HepG2 (cell line): ENCODE data around the gene NADK2. TPM values are rescaled to one million over a fixed set of nuclear protein-coding genes. Genes with fewer than 3 reads are reported as not detected.

Source experiments
- ATAC-seq: fragments of 200-7000 bp; cut with Tn5 transposase; 3 replicates; pipeline ENCODE4 v1.9.1; 2020; ENCODE audit warnings: mild to moderate bottlenecking, moderate library complexity
- BruUV-seq: library from RNA; stranded (reverse); fragments of 400-500 nt; replicated peaks from 2 replicates; lab custom pipeline; 2021; lab: Mats Ljungman, UMichigan
- CTCF ChIA-PET: fragments of 300-600 bp; formaldehyde crosslinking; extraction: SDS; loops from one replicate; lab custom pipeline; 2021; ENCODE audit warnings: low total read pairs, inconsistent platforms, low intra/inter-chr PET ratio; lab: Yijun Ruan, JAX
- POLR2A ChIA-PET: fragments of 350-600 bp; sonication (Branson Sonifier 250); formaldehyde crosslinking; loops from one replicate; lab custom pipeline; 2020; ENCODE audit warnings: antibody characterized with exemption, inconsistent platforms; lab: Yijun Ruan, JAX
- DNase-seq: peaks from one replicate; pipeline ENCODE4 v3.0.0-alpha.2; 2015; ENCODE audit warnings: low spot score
- FAIRE-seq: peaks from 3 replicates; lab custom pipeline; 2011; peaks lifted over from hg19 to GRCh38; lab: Jason Lieb, UNC
- H2AFZ ChIP-seq: one replicate; pipeline ENCODE4 v1.6.1; 2011; ENCODE audit warnings: low read length, inconsistent platforms
- H3K27ac ChIP-seq: fragments of 300-600 bp; 3 replicates; pipeline ENCODE4 v1.8.0; 2011; ENCODE audit warnings: mixed run types, mild to moderate bottlenecking, mixed read lengths, low read length, inconsistent platforms; ENCODE audit not compliant: insufficient read depth; ENCODE audit errors: extremely low read length
- H3K27me3 ChIP-seq, 2 experiments: fragments of 200-600 bp in 1 of 2; 2 replicates in 1 of 2; 3 replicates in 1 of 2; pipeline versions ENCODE4 v1.6.0 to v1.8.0; 2011; ENCODE audit warnings: low read length in 2 of 2, mild to moderate bottlenecking in 2 of 2, moderate library complexity in 2 of 2, inconsistent platforms in 1 of 2; ENCODE audit not compliant: insufficient read depth in 2 of 2, control insufficient read depth in 1 of 2
- H3K36me3 ChIP-seq, 2 experiments: fragments of 200-600 bp in 1 of 2; replicated peaks in 1 of 2; 2 replicates in 1 of 2; 3 replicates in 1 of 2; pipeline versions ENCODE4 v1.5.1 to v1.8.0; 2011; ENCODE audit warnings: low read length in 2 of 2, inconsistent platforms in 1 of 2; ENCODE audit not compliant: insufficient read depth in 2 of 2, control insufficient read depth in 1 of 2
- H3K4me1 ChIP-seq: 2 replicates; pipeline ENCODE4 v1.5.1; 2012; ENCODE audit warnings: low read length, inconsistent platforms; ENCODE audit not compliant: insufficient read depth
- H3K4me2 ChIP-seq: 2 replicates; pipeline ENCODE4 v1.6.0; 2011; ENCODE audit warnings: low read depth, low read length, inconsistent platforms
- H3K4me3 ChIP-seq, 3 experiments: fragments of 200-600 bp in 1 of 3; sonication (generic), shearing (Covaris generic) in 1 of 3; replicated peaks in 1 of 3; 2 replicates each; pipeline ENCODE4 v1.5.1; 2011 to 2016; ENCODE audit warnings: low read length in 3 of 3, inconsistent platforms in 2 of 3, low read depth in 2 of 3, mild to moderate bottlenecking in 2 of 3, control low read depth in 1 of 3, mixed read lengths in 1 of 3; ENCODE audit not compliant: insufficient read depth in 1 of 3
- H3K79me2 ChIP-seq: one replicate; pipeline ENCODE4 v1.6.1; 2011; ENCODE audit warnings: low read length, inconsistent platforms; ENCODE audit not compliant: insufficient read depth
- H3K9ac ChIP-seq: 2 replicates; pipeline ENCODE4 v1.6.0; 2011; ENCODE audit warnings: mild to moderate bottlenecking, low read depth, low read length, inconsistent platforms; ENCODE audit not compliant: insufficient read depth
- H3K9me3 ChIP-seq: 2 replicates; pipeline ENCODE4 v1.5.1; 2012; ENCODE audit warnings: mild to moderate bottlenecking, low read length
- H4K20me1 ChIP-seq: 2 replicates; pipeline ENCODE4 v1.6.0; 2011; ENCODE audit warnings: inconsistent platforms, mild to moderate bottlenecking, low read length, moderate library complexity; ENCODE audit not compliant: insufficient read depth
- CHD2 ChIP-seq: IDR thresholded peaks from 2 replicates; pipeline ENCODE4 v1.6.1; 2011; ENCODE audit warnings: low read depth, low read length, improper control_type of control experiment
- EEA1 ChIP-seq: sonication (generic); formaldehyde crosslinking; IDR thresholded peaks from 2 replicates; pipeline ENCODE4 v1.5.1; 2020; ENCODE audit warnings: mild to moderate bottlenecking, missing genetic modification reagents, borderline replicate concordance
- NR2F1 ChIP-seq, 2 experiments: fragments of 450-650 bp in 1 of 2; formaldehyde crosslinking in 1 of 2; IDR thresholded peaks; 2 replicates each; pipeline versions ENCODE4 v1.5.0 to v1.6.1; 2016 to 2020; ENCODE audit warnings: mild to moderate bottlenecking in 1 of 2, missing compliant biosample characterization in 1 of 2, missing genetic modification reagents in 1 of 2, moderate library complexity in 1 of 2
- SIX4 ChIP-seq: sonication (generic); formaldehyde crosslinking; IDR thresholded peaks from 2 replicates; pipeline ENCODE4 v1.4.0; 2020; ENCODE audit warnings: missing genetic modification reagents
- SMAD9 ChIP-seq: sonication (generic); formaldehyde crosslinking; IDR thresholded peaks from 2 replicates; pipeline ENCODE4 v1.5.1; 2020; ENCODE audit warnings: mild to moderate bottlenecking, missing genetic modification reagents
- SMC3 ChIP-seq: IDR thresholded peaks from 2 replicates; pipeline ENCODE4 v1.6.1; 2011; ENCODE audit warnings: low read length, improper control_type of control experiment
- SNAPC2 ChIP-seq: sonication (generic); formaldehyde crosslinking; IDR thresholded peaks from 2 replicates; pipeline ENCODE4 v1.8.1; 2022; ENCODE audit warnings: mild to moderate bottlenecking, missing genetic modification reagents
- STAG1 ChIP-seq: sonication (generic); formaldehyde crosslinking; IDR thresholded peaks from 2 replicates; pipeline ENCODE4 v1.4.0; 2020; ENCODE audit warnings: missing genetic modification reagents
- XRCC5 ChIP-seq: fragments of 200-400 bp; formaldehyde crosslinking; optimal IDR thresholded peaks from 2 replicates; pipeline ENCODE3; 2017; ENCODE audit warnings: mild to moderate bottlenecking, low read length
- ZFP36L1 ChIP-seq: sonication (generic); formaldehyde crosslinking; IDR thresholded peaks from 2 replicates; pipeline ENCODE4 v1.8.0; 2022; ENCODE audit warnings: mild to moderate bottlenecking, missing genetic modification reagents, moderate library complexity
- ZNF7 ChIP-seq: IDR thresholded peaks from 2 replicates; pipeline ENCODE4 v1.6.1; 2016; ENCODE audit warnings: missing biosample characterization, missing genetic modification reagents
- ZSCAN12 ChIP-seq: sonication (generic); formaldehyde crosslinking; IDR thresholded peaks from 2 replicates; pipeline ENCODE4 v1.9.0; 2021; ENCODE audit warnings: mild to moderate bottlenecking, missing genetic modification reagents
- ZSCAN20 ChIP-seq: sonication (generic); formaldehyde crosslinking; IDR thresholded peaks from 2 replicates; pipeline ENCODE4 v1.4.0; 2020; ENCODE audit warnings: missing genetic modification reagents, mild to moderate bottlenecking, borderline replicate concordance
- WGBS: methylation state at CpG from one replicate; pipeline ENCODE4 v1.1.6; 2017; ENCODE audit warnings: low lambda C conversion rate; 5-methylcytosine and 5-hydroxymethylcytosine counted together
- in situ Hi-C: cut with HindIII; loops from 2 replicates; pipeline ENCODE4 v1.10.0; 2017; ENCODE audit warnings: low pct_unique_long_range_greater_than_20kb; ENCODE audit not compliant: extremely low pct_ligation_motif_present
- intact Hi-C: fragments of 100-400 bp; cut with micrococcal nuclease; formaldehyde crosslinking; loops from one replicate; pipeline ENCODE4 v1.10.0; 2022; ENCODE audit not compliant: unreplicated experiment
- polyA plus RNA-seq, 8 experiments: library from polyadenylated mRNA; depleted of rRNA in 3 of 8; stranded (reverse) in 7 of 8; unstranded in 1 of 8; fragments of >200 nt; fragmentation: Illumina TruSeq in 4 of 8; extraction: Trizol in 4 of 8; gene quantifications; 2 replicates each; pipeline versions ENCODE4 v1.2.1 to v1.2.3, GENCODE V29; 2011 to 2016; ENCODE audit warnings: low read depth in 4 of 8, missing spikeins in 1 of 8, mixed read lengths in 1 of 8; ENCODE audit not compliant: insufficient read depth in 1 of 8
- total RNA-seq, 5 experiments: library from RNA; depleted of rRNA; stranded (reverse); fragments of >200 nt; fragmentation: Illumina TruSeq; extraction: Trizol; gene quantifications; 2 replicates each; pipeline ENCODE4 v1.2.3, GENCODE V29; 2016; ENCODE audit warnings: low read depth in 1 of 5
- TF ChIP-seq, protein P1 (sequence below): sonication (generic); formaldehyde crosslinking; IDR thresholded peaks from 2 replicates; pipeline ENCODE4 v1.9.0; 2022; ENCODE audit warnings: low read depth, missing genetic modification reagents
- TF ChIP-seq, protein P2 (sequence below): sonication (generic); formaldehyde crosslinking; IDR thresholded peaks from 2 replicates; pipeline ENCODE4 v1.5.0; 2020; ENCODE audit warnings: mild to moderate bottlenecking, missing genetic modification reagents, moderate library complexity
- TF ChIP-seq, protein P3 (sequence below): fragments of 450-650 bp; IDR thresholded peaks from 2 replicates; pipeline ENCODE4 v1.6.1; 2017
- TF ChIP-seq, protein P4 (sequence below): sonication (generic); formaldehyde crosslinking; IDR thresholded peaks from 2 replicates; pipeline ENCODE4 v1.4.0; 2020; ENCODE audit warnings: missing genetic modification reagents, borderline replicate concordance

The NADK2 gene
- total and polyA plus RNA-seq, 2 of the 13 experiments (the other 11 are each of a cell fraction or from before 2014, with no cell fraction given) = 13.9 to 71.4 TPM

DNA sequence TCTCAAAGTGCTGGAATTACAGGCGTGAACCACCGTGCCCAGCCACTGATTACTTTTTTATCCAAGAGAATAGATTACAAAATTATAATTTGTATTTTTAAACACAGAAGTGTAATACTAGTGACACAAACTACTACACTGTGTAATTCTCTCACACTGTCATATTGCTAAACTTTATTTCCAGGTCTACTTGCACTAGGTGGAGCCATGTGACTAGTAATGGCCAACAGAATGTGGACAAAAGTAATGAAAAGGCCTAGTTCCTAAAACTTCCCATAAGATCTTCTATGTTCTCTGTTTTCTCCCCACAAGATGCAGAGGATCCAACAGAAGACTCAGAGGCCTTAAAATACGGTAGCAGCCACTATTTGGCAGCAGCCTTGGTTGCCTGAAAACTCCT is 27.3 kb downstream of the NADK2 start:
- no peak overlapping the region for H3K4me2 ChIP-seq
- FAIRE-seq (no peak), DNase-seq (peak; percentile 19), ATAC-seq (no peak)
- no peaks in the 10 kb centered on the region for H3K79me2 ChIP-seq
- no peak overlapping the region for H2AFZ ChIP-seq
- H3K36me3 ChIP-seq = peaks cover 6 to 55% of the 10 kb centered on the region in 2 experiments; a peak in 4 of 5 replicates
- no peak overlapping the region for H3K9ac ChIP-seq
- no peaks in the 10 kb centered on the region; the same call in 1 of the 2 replicates for H4K20me1 ChIP-seq
- H3K4me1 ChIP-seq = no peaks in the 10 kb centered on the region
- no peaks in the 10 kb centered on the region for H3K9me3 ChIP-seq
- intact Hi-C loops = loop anchor here (1.0 to 2.0 kb wide), 2 partner anchors 50 to 293 kb away; no protein-coding TSS in a partner anchor
- no peak overlapping the region for H3K4me3 ChIP-seq
- in situ Hi-C loops = no loop called here
- H3K27me3 ChIP-seq = no peaks in the 10 kb centered on the region
- no TSS peak for BruUV-seq
- H3K27ac ChIP-seq = no peak overlapping the region
- ChIA-PET CTCF (interaction anchor here (1.3 to 2.6 kb wide), 2 partner anchors 90 to 293 kb away, joined by 6 to 7 read pairs; no protein-coding TSS in a partner anchor), POLR2A (no interaction called here)
- WGBS = 100% methylated on average over 3 of the region's 3 CpGs
- TF ChIP-seq CHD2 (no peak), STAG1 (CRISPR knock-in tag) (peak; percentile 66), ZSCAN20 (CRISPR knock-in tag) (no peak), SMC3 (peak; percentile 8; the same call in 1 of the 2 replicates), SMAD9 (CRISPR knock-in tag) (no peak), SNAPC2 (no peak), NR2F1 (CRISPR knock-in tag; IDR thresholded peaks at IDR 0.05) (no peak), ZNF7 (no peak), SIX4 (no peak), ZFP36L1 (no peak), XRCC5 (no peak), EEA1 (CRISPR knock-in tag) (no peak), ZSCAN12 (CRISPR knock-in tag) (no peak)
- TF ChIP-seq, protein P1, sequence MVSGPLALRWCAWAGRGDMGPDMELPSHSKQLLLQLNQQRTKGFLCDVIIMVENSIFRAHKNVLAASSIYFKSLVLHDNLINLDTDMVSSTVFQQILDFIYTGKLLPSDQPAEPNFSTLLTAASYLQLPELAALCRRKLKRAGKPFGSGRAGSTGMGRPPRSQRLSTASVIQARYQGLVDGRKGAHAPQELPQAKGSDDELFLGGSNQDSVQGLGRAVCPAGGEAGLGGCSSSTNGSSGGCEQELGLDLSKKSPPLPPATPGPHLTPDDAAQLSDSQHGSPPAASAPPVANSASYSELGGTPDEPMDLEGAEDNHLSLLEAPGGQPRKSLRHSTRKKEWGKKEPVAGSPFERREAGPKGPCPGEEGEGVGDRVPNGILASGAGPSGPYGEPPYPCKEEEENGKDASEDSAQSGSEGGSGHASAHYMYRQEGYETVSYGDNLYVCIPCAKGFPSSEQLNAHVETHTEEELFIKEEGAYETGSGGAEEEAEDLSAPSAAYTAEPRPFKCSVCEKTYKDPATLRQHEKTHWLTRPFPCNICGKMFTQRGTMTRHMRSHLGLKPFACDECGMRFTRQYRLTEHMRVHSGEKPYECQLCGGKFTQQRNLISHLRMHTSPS (CRISPR knock-in tag) = no peak
- TF ChIP-seq, protein P2, sequence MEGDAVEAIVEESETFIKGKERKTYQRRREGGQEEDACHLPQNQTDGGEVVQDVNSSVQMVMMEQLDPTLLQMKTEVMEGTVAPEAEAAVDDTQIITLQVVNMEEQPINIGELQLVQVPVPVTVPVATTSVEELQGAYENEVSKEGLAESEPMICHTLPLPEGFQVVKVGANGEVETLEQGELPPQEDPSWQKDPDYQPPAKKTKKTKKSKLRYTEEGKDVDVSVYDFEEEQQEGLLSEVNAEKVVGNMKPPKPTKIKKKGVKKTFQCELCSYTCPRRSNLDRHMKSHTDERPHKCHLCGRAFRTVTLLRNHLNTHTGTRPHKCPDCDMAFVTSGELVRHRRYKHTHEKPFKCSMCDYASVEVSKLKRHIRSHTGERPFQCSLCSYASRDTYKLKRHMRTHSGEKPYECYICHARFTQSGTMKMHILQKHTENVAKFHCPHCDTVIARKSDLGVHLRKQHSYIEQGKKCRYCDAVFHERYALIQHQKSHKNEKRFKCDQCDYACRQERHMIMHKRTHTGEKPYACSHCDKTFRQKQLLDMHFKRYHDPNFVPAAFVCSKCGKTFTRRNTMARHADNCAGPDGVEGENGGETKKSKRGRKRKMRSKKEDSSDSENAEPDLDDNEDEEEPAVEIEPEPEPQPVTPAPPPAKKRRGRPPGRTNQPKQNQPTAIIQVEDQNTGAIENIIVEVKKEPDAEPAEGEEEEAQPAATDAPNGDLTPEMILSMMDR (CRISPR knock-in tag) = peak; percentile 39
- TF ChIP-seq, protein P3, sequence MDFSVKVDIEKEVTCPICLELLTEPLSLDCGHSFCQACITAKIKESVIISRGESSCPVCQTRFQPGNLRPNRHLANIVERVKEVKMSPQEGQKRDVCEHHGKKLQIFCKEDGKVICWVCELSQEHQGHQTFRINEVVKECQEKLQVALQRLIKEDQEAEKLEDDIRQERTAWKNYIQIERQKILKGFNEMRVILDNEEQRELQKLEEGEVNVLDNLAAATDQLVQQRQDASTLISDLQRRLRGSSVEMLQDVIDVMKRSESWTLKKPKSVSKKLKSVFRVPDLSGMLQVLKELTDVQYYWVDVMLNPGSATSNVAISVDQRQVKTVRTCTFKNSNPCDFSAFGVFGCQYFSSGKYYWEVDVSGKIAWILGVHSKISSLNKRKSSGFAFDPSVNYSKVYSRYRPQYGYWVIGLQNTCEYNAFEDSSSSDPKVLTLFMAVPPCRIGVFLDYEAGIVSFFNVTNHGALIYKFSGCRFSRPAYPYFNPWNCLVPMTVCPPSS = no peak
- TF ChIP-seq, protein P4, sequence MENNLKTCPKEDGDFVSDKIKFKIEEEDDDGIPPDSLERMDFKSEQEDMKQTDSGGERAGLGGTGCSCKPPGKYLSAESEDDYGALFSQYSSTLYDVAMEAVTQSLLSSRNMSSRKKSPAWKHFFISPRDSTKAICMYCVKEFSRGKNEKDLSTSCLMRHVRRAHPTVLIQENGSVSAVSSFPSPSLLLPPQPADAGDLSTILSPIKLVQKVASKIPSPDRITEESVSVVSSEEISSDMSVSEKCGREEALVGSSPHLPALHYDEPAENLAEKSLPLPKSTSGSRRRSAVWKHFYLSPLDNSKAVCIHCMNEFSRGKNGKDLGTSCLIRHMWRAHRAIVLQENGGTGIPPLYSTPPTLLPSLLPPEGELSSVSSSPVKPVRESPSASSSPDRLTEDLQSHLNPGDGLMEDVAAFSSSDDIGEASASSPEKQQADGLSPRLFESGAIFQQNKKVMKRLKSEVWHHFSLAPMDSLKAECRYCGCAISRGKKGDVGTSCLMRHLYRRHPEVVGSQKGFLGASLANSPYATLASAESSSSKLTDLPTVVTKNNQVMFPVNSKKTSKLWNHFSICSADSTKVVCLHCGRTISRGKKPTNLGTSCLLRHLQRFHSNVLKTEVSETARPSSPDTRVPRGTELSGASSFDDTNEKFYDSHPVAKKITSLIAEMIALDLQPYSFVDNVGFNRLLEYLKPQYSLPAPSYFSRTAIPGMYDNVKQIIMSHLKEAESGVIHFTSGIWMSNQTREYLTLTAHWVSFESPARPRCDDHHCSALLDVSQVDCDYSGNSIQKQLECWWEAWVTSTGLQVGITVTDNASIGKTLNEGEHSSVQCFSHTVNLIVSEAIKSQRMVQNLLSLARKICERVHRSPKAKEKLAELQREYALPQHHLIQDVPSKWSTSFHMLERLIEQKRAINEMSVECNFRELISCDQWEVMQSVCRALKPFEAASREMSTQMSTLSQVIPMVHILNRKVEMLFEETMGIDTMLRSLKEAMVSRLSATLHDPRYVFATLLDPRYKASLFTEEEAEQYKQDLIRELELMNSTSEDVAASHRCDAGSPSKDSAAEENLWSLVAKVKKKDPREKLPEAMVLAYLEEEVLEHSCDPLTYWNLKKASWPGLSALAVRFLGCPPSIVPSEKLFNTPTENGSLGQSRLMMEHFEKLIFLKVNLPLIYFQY = no peak
